GM13977 (cell line): ENCODE data around the gene FUBP3.

Experiments used
- DNase-seq: peaks from one replicate; pipeline ENCODE4 v3.0.0; 2012; ENCODE audit warnings: low spot score
- in situ Hi-C: fragments of 300-500 bp; cut with MboI; formaldehyde crosslinking; loops from one replicate; pipeline ENCODE4 v1.12.0; 2022; ENCODE audit warnings: low sequenced_read_pairs, low pct_unique_long_range_greater_than_20kb, mixed read lengths, inconsistent platforms; ENCODE audit not compliant: unreplicated experiment
- TF ChIP-seq, protein P1 (sequence below): IDR thresholded peaks from 2 replicates; pipeline ENCODE4 v1.5.1; 2012; ENCODE audit warnings: mild to moderate bottlenecking, control low read depth; ENCODE audit not compliant: insufficient read depth; ENCODE audit errors: extremely low read depth, missing control alignments

Gene FUBP3

DNA sequence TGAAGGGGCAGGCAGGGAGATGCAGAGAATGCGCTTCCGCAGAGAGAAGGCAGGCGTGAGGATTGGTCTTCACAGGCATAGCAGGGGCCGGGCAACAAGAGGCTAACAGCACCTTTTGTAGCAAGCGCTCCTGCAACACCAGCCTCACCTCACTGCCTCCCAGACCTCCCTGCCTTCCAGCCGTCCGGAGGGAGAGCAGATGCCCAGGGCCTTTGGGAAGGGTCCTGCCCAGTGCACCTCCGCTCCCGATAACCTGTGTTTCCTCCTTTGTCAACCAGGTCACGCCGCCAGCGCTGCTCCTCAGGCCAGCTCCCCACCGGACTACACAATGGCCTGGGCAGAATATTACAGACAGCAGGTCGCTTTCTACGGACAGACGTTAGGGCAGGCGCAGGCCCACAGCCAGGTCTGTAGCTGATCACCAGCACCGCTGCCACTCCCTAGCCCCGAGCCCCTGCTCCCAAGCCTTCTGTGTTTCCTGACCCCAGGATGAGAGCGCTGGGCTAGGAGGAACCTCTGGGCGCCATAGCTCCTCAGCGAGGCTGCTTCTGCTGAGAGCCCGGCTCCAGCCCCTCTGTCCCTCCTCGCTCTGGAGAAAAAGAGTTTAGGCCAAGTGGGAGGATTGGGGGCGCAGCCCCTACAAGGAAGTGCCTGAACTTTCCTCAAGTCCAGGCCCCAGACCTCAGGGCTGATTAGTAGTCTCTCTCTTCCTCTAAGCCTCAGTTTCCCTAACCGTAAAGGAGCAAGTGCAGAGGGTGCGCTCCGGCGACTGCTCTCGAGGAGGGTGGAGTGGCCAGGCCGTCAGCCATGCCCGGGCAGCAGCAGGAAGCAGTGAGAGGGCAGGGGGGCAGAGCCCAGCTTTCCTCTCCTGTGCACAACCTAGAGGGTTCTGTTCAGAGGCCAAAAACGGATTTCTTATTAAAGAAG lies 56.6 kb downstream of the FUBP3 start:
- TF ChIP-seq, protein P1, sequence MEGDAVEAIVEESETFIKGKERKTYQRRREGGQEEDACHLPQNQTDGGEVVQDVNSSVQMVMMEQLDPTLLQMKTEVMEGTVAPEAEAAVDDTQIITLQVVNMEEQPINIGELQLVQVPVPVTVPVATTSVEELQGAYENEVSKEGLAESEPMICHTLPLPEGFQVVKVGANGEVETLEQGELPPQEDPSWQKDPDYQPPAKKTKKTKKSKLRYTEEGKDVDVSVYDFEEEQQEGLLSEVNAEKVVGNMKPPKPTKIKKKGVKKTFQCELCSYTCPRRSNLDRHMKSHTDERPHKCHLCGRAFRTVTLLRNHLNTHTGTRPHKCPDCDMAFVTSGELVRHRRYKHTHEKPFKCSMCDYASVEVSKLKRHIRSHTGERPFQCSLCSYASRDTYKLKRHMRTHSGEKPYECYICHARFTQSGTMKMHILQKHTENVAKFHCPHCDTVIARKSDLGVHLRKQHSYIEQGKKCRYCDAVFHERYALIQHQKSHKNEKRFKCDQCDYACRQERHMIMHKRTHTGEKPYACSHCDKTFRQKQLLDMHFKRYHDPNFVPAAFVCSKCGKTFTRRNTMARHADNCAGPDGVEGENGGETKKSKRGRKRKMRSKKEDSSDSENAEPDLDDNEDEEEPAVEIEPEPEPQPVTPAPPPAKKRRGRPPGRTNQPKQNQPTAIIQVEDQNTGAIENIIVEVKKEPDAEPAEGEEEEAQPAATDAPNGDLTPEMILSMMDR = no peak
- in situ Hi-C loops = no loop called here
- no peak for DNase-seq

DNA sequence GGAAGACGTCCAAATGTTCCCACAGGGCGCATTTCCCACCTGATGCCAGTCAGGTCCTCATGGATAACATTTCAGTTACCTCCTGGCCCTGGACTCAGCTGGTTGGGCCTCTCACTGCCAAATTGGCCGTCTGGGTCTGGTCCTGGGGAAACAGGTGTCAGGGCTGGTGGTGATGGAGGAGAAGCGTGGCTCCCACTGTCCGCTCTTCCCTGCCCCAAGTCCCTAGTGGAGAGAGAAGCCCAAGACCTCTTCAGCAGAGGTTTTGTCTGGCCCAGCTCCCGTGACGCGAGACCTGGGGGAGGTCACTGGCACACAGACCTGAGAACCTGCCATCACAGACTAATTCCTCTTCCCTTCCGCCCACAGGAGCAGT lies 57.3 kb downstream of the FUBP3 start:
- DNase-seq = no peak
- in situ Hi-C loops = no loop called here
- TF ChIP-seq, protein P1 = no peak

DNA sequence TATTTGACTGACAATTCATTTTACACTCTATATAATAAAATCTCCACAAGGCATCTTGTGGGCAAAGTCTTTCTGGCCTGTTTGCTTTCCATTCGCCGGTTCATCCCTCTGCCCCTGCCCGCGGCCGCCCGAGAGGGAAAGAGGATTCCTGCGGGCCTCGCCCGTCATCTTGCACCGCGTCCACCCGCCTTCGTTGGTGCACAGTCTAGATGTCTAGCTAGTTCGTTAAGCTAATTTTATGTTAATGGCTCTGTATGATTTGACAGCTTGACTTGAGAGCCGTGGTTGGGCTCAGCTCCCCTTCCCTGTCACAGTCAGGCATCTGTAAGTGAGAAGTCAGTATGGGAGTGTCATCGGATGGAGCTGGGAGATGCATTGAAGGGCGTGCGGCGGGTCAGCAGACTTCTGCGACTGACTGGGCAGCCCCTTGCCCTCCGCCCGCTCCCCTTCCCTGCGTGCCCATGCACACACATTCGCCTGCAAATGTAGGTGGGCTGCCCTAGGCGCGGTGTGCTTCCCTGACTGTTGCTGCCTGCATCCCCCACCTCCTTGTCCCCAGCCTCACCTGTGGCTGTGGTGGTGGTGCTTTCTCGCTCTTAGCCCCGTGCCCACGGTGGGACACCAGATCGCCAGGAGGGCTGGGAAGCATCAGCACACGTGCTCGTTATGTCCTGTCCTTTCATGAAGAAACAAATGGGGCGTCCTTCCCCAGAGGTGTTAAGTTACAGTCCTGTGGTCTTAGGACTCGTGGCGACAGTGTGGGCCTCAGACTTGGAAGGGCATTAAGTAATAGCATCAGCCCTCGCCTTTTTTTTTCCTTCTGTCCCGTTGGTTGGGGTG lies 59.1 kb downstream of the FUBP3 start:
- DNase-seq = no peak
- in situ Hi-C loops = no loop called here

DNA sequence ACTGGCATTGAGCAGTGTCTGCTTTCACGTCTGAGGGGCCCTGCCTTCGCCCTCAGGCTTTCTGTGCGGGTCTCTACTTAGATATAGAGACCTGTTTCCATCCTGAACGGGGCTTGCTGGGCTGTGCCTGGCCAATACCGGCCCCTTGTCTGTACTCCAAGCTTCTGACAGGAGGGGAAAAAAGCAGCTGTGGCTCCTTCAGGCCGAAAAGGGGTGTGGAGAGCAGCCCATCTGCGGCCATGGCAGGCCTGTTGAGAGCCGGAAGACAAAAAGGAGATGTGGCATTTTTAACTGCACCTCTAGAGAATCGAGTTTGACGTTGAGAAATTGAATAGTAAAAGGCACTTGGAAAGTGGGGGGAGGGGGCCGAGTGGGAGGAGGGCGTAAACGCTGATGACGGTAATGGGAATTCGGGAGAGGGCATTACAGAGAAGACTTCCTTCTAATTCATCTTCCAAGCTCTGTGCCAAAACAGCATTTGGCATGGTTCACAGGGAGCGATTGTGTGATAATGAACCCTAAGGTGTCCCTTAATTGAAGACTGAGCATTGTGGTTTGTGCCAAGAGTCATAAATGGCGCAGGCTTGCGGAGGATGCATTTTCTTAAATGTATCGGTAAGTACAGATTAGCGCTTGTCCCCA lies 59.9 kb downstream of the FUBP3 start:
- in situ Hi-C loops = no loop called here
- TF ChIP-seq, protein P1 = no peak
- no peak for DNase-seq

More for the DNA sequence above, 59.1 kb downstream of the FUBP3 start:
- TF ChIP-seq, protein P1 = no peak

DNA sequence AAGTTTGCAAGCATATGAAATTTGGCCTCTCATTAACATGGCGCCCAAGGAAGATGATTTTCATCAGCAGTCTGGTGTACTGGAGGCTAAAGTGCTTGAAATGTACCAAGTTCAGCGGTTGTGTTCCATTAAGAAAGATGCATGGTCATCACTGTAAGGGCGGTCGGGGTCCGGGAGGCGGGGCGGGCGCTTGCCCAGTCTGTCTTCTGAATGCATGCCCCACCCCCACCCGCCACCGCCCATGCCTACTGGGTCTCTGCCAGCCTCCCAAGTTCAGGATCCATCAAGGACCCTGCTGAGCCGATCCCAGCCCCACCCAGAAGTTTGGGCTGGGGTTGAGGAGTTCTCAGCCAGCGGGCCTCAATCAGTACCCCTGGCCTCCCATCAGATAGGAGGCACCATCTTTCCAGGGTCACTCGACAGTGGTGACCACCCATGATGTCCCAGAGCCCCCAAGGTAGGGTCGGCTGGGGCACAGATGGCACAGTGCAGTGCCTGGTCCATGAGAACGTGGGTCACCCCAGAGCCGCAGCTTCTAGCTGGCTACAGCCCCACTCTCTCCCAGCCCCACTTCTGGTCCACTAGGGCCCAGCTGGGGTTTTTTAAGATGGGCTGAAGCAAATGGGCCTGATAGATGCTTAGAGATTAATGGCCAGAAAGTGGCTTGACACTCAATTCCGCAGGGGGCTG lies 60.6 kb downstream of the FUBP3 start:
- no peak for DNase-seq
- in situ Hi-C loops = no loop called here
- TF ChIP-seq, protein P1 = no peak

DNA sequence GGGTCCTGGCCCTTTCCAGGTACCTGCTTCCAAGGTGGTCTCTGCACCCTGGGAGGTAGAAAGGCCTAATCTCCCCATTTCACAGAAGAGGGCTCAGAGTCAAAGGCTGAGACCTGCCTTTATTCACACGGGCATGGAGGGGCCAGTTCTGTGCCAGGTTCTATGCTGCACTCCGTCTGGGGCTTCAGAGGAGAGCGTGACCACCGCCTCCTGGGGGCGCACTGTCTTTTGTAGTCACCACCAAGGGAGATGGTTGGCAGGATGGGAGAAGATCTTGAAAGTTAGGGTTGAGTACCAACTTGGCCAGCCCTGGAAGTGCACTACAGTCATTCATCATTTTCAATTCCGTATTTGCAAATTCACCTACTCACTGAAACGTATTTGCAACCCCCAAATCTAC lies 61.3 kb downstream of the FUBP3 start:
- in situ Hi-C loops = no loop called here
- DNase-seq = no peak
- TF ChIP-seq, protein P1 = no peak
